DMS 273 treated with DMSO at 0.1 percent for 48 hours (cell line): Measurements from ENCODE around the gene WDR82.

ENCODE experiments used
- DNase-seq: peaks from one replicate; lab custom pipeline; 2025; lab: John Stamatoyannopoulos, UW

The WDR82 gene

DNA sequence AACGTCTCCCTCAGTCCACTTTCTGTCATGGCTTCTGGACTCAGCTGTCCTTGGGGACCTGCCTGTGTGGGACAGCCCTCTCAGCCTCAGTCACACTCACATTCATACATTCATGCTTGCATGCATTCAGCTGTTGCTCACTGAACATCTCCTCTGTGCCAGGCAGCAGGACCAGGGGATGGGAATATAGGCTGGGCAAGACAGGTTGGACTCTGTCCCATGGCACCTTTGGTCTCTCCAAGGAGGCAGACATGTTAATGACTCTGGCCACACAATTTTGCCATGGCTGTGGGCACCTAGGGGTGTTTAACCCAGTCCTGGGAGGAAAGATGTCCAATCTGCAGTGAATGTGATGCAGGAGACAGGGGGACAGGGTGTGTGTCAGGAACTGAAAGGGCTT is 29.9 kb upstream of the WDR82 start:
- DNase-seq, result no peak

DNA sequence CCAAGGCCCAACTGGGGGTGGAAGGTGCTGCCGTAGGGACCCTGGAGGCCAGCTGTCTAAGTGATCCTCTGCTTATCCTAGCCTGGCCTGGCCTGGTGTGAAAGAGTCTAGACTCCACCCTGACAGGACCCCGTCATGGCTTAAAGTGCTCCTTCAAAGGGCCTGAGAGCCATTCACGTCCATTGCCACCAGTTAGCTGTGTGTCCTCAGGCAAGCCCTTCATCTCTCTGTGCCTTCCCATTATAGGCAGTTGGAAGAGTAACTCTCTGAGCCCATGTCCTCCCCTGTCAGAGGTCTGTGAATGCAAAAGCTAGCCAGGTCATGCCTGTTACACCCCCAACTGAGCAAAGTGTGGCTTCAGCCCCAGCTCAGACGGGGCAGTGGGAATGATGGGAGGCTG is 28.5 kb upstream of the WDR82 start:
- no peak for DNase-seq

DNA sequence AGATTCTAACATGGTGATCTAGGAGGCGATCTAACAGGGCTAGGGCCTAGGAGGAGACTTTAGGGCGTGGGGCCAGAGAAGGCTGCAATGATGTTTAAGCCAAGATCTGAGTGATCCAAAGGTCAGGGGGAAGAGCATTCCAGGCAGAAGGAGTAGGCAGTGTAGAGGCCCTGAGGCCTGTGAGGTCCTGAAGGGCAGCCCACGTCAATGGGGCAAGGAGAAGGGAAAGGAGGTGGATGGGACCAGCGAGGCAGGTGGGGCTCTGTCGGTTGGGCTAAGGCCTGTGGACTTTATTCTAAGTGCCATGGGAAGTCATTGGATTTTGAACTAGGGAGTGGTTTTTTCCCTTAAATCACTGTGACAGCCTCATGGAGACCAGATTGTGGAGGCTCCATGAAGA is 27.5 kb upstream of the WDR82 start:
- DNase-seq, result no peak

DNA sequence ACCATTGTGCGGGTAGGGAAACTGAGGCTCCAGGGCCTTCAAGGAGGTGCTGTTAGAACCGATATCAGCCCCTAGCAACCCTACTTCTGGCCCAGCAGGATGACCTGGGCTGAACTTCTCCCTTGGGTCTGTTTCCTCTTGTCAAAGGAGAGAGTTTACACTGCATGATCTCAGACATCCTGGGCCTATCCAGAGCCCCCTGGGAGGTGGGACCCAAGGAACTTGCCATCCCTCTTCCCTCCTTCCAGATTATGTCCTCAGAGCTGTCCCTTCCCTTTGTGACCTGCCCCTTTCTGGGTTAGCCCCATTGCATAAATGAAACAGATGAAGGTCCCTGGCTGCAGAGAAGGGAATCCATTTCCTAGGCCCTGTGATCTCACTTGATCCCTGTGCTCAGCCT is 25.4 kb upstream of the WDR82 start:
- DNase-seq, result no peak

DNA sequence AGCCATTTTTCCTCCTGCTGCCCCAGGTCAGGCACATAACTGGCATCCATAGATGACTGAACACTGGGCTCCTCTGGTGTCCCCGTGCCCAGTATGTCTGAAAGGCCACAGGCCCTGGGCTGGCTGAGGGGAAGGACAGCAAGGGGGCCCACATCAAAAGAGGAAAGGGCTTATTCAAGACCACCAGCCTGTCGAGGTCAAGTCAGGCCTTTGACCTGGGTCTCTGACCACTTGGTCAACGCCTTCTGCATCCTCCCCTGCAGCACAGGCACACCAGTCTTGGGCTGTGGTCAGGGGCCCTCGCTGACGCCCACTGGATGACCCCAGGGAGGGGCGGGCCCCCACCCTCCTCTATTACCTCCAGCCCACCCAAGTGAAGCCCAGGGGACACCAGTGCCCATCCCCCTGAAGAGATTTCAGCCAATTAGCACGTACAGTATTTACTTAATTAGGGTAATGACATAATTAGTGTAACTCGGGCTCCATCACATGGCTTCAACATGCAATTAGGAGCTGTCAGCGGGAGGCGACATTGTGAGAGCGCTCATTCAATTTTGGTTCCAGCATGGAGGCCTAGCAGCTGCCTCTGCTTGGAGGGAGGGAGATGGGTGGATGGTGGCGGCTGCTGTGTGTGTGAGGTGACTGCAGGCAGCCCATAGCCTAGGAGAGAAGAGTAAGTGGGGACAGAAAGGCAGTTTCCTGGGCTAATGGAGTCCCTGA is 24.1 kb upstream of the WDR82 start:
- no peak for DNase-seq

DNA sequence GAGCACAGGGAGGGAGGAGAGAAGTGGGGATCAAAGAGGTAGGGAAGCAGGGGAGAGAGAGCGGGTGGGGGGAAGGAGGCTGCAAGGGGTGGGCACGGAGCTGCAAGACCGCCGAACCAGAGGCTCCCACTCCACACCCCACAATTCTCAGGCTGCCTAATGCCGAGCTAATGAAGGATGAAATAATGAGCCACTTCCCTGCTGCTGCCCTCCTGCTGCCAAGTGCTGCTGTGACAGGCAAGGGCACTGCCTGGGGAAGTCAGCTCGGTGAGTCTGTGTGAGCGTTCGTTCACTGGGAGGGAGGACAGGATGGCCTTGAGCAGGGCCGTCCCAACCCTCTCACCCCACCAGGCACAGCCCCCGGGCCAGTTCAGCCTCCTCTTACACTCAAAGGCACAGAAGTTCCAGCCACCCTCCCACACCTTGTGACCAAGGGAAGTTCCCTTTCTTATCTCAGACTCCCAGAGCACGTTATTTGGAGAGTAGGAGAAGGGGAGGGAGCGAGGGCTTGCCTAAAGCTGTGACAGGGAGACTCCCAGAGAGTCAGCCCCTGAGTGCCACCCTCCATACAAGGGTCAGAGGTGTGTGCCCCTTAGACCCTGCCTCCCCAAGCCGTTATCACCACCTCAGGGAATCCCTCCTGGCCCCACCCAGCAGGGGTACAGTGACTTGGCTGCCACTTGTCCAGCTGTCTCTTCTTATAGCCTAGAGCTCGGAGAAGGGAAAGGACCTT is 21.6 kb upstream of the WDR82 start:
- DNase-seq, result no peak

DNA sequence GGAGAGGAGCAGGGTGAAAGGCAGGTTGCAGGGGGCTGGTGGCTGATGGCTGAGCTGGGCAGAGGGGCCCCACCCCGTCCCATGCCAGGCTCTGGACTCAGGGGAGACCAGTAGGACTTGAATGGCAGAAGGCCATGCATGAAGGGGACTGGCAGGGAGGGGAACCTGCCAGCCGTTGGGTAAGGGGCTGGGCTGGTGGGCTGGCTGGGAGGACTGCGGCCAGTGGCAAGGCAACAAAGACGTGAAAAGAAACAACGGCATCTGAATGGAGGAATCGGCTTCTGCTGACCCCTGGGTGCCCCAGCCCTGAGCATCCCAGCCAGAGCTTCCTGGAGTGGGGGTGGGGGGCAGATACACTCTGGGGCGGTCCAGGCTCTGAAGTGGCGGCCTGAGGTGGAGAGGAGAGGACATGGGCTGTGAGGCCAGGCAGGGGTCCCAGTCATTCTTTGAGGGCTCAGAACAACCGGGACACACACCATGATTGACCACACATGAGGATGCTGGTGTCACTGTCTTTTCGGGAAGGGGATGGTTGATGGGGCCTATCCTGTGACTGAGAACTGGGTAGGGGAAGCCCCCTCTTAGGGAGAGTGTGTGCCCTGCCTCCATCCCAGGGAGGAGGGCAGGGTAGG is 20.9 kb upstream of the WDR82 start:
- no peak for DNase-seq

DNA sequence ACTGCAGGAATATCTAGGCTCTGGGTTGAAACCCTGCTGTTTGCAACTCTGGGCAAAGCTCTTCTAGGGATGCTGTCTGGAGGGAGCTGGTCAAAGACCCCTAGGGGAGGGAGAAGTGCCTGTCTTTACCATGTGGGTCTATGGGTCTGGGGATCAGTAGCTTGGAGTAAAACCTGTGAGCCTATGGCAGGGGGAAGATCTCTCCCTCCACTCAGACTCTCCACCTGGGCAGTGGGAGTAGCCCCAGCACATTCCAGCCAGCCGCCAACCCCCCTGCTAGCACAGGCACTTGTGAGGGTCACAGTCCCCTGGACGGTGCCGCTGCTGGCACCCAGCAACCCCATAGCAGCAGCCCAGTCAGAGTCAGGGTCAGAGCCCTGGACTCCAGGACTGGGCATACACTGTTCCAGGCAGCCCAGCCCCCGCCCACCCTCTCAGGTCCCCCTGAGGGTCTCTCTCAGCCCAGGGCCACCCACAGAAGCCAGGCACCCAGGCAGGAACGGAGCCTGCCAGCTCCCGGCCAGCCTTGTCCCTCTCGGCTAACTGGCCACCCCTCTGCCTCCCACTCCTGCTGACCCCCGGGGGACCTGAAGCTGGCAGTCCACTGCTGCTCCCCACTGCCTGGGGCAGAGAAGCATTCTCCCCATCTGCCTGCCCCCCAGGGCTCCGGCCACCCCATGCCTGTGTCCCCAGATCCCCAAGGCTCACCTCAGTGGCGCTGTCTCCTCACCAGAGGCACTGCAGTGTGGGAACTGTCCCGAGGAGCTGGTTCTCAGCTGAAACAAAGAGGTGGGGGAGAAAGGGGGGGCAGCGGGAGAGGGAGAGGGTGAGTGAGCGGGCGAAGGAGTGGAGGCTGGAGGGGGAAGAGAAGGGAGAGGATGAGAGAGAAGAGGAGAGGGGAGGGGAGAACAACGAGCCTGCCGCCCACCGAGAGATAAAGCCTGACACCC is 20.0 kb upstream of the WDR82 start:
- no peak for DNase-seq

DNA sequence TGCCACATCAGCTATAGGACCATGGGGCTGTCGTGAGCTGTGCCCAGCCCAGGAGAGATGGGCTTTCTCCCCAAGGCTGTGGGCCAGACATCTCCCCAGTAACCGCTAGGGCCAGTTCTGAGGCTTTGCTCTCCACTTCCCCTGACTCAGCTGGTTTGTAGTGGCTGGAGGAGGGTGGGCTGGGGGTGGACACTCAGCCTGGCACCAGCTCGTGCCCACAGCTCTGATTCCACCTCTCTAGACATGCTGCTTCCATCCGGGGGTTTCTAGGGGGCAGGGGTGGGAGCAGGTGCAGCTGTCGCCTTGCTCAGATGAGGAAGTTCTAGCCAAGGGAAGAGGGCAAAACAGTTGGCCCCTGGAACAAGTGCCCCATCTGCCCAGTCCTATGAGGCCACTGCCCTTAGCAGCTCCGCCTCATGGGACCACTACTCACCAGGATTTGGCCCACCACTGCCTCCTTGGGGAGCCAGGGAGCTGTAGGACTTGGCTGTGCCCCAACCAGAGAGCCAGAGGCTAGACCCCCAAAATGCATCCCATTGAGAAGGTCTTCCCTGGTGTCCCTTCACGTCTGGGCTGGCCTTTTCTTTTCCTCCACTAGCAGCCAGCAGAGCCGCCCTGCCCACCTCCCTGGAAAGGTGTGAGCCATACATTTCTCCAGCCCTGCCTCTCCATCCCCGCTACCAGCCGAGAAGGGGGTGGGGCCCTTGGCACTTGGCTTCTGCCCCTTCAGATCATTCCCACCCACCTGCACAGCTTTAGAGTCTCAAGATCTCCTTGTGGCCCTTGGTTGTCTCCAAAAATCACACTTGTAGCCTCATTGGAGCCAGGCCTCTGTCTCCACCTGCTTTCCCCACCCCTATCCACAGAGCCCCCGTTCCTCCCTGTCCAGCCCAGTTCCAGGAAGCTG is 19.0 kb upstream of the WDR82 start:
- no peak for DNase-seq

DNA sequence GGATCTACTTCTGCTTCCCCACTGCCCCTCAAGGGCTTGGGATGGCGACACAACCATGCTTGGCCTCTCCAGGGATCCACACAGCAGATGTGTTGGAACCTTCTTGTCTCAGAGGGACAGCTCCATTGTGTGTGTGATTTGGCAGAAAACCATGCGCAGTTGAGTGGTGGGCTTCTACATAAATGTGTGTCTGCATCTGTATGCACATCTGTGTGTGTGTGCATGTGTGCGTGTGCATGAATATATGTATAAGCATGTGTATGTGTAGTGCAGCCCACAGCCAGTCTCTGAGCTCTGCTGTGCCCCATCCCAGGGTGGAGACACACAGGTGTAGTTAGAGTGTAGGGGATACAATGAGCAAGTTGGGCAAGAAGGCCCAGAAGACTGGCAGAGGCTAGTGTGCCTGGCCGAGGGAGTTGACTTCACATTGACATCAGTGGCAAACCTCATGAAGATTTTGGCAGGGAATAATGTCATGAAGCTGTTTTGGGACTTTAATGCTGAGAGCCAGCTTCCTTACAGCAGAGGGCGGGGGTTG is 17.3 kb upstream of the WDR82 start:
- no peak for DNase-seq

DNA sequence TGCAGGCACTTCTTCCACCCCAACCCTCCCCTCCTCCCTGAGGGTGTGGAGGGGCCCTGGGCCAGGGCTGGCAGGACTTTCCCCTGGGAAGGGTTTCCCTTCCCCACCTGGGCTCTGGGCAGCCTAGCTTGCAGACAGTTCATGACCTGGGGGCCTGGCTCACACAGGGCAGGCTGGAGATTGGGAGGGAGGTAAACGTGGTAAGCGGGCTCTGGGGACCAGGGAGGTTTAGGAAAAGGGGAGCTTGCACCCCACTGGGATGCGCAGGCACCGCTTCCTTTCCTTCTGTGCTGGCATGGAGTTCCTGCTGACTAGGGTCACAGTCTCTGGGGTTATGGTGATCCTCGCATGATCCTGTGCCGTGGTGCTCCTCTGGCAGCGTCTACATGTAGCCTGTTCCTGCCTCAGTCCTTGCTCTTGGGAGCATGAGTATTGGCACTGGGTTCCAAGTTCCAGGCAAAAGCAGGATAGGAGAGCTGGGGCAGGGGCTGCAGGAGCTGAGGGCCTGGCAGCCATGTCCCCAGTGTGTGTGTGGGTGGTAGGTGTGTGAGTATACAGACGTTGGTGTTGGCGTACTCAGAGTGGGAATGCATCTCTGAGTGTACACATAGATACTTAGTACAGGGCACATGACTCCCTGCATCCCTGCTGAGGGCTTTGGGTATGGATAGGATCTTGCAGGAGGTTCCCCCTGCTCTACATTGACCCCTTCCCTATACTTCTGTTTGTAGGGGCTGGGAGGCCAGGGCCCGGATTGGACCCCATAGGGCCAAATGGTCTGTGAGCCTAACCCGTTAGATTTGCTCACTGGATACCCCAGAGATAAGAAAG is 16.1 kb upstream of the WDR82 start:
- DNase-seq, result no peak

DNA sequence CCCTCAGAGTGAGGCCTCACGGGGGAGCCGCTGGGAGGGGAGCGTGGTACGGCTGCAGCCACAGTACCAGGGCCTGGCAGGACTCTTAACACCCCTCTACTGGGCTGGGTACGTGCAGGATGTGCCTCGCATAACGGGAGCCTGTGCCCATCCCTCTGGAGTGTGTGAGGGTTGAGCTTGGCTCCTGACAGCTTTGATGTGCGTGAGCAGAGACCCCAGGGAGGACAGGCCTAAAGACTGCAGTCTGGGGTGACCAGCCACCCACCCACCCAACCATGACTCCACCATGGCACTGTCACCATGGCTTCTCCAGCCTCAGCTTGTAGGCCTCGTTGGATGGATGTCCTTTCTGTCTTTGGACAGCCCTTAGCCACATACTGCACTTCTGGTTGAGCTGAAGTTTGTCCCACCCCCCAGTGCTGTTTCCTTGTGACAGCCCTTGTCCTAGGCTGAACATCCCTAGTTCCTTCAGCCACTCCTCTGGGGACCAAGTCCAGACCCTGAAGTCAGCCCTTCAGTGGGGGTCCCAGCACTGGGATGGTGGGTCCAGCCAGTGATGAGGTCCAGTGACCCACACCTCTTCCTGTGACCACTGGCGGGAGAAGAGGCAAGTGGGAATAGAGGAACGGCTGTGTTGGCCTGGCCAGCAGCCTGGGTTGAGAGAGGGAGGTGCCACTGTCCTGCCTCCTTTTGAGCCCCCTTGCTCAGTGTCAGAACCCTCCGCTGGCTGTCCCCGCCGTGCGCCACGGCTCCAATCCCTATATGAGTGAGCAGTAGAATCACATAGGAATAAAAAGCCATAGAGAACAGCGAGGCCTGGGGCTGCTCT is 15.3 kb upstream of the WDR82 start:
- DNase-seq, result no peak

DNA sequence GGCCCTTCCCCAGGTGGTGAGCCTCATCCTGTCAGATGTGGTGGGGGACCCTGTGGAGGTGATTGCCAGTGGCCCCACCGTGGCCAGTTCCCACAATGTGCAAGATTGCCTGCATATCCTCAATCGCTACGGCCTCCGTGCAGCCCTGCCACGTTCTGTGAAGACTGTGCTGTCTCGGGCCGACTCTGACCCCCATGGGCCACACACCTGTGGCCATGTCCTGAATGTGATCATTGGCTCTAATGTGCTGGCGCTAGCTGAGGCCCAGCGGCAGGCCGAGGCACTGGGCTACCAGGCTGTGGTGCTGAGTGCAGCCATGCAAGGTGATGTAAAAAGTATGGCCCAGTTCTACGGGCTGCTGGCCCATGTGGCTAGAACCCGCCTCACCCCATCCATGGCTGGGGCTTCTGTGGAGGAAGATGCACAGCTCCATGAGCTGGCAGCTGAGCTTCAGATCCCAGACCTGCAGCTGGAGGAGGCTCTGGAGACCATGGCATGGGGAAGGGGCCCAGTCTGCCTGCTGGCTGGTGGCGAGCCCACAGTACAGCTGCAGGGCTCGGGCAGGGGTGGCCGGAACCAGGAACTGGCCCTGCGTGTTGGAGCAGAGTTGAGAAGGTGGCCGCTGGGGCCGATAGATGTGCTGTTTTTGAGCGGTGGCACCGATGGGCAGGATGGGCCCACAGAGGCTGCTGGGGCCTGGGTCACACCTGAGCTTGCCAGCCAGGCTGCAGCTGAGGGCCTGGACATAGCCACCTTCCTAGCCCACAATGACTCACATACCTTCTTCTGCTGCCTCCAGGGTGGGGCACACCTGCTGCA is 14.0 kb upstream of the WDR82 start:
- DNase-seq, result no peak

DNA sequence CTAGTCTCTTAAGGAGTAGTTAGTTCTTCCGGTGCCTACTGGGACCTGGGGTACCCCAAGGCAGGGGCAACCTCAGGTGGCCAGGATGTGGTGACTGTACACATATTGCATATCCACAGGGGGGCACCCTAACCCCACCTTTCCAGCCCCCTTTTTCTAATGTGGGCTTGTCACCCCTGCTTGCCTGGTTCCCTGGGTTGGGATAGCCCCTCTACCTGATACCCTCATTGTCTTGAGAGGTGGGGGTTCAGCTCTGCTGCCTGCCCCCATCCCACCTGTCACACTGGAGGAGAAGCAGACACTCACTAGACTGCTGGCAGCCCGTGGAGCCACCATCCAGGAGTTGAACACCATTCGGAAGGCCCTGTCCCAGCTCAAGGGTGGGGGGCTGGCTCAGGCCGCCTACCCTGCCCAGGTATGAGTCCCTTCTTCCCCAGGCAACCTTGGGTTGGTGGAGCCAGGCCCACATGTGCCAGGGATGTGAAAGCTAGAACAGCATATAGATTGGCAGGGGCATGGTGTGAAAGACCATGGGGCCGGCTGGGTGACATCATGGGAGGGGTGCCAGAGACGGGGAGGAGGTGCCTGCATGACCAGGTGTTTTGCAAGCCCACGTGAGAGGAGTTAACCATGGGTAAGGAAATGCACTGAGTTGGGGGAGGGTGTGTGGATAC is 13.2 kb upstream of the WDR82 start:
- no peak for DNase-seq

DNA sequence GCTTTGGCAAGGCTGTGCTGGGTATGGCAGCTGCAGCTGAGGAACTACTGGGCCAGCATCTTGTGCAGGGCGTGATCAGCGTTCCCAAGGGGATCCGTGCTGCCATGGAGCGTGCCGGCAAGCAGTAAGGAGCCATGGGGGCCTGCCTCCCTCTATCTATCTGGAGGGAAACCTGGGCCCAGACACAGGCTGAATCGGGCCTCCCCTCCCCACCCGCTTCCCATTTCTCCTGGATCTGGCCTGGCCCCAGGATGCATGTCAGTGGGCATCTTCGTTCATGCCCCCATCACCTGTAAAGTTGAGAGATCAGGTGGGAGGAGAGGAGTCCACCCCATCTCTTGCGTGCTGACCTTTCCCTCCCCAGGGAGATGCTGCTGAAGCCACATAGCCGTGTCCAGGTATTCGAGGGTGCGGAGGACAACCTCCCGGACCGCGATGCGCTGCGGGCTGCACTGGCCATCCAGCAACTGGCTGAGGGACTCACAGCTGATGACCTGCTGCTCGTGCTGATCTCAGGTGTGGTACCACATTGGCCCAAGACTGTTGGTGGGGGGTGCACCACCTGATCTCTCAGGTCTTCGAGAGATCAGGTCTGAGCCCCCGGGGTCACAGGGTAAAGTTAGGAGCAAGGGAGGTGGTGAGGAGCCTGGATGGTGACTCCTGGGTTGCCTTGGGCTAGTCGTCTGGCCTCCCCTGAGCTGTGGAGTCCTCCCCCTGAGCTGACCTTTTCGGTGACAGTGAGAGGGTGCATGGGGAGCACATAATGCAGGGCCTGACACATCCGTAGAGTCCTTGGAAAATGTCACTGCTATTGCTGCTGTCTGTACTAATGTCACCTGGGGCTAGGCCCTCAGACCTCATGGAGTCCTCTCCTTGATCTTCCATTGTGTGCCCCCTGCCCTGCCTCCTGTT is 12.4 kb upstream of the WDR82 start:
- no peak for DNase-seq

DNA sequence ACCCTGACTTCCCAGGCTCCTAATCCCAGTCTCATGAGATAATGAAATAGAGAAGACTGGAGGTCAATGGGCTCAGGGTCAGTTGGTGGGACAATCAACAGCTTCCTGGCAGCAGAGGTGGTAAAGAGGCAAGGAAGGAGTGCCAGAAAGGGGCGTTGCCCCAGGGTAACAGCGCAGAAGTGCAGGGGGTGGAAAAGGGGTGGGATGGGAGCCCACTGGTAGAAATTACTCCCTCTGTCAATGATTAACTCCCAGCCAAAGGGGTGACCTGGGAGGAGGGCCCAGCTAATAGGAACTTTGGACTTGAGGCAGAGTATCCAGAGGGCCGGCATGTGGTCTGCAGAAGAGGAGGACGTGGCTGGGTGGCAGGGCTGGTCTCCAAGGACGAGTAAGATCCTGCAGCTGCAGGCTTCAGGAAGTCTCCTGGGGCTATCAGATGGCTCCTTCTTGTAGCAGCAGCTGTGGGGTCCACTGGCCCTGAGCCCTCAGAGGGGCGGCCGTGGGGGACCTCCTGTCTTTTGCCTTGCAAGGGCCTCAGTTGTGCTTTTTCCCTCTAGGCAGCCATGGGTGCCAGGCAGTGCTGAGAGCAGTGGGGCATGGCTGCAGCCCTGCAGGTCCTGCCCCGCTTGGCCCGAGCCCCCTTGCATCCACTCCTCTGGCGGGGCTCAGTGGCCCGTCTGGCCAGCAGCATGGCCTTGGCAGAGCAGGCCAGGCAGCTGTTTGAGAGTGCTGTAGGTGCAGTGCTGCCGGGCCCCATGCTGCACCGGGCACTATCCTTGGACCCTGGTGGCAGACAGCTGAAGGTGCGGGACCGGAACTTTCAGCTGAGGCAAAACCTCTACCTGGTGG is 11.5 kb upstream of the WDR82 start:
- no peak for DNase-seq
